ENCODE results near the gene TPCN2.

TPCN2 gene

DNA sequence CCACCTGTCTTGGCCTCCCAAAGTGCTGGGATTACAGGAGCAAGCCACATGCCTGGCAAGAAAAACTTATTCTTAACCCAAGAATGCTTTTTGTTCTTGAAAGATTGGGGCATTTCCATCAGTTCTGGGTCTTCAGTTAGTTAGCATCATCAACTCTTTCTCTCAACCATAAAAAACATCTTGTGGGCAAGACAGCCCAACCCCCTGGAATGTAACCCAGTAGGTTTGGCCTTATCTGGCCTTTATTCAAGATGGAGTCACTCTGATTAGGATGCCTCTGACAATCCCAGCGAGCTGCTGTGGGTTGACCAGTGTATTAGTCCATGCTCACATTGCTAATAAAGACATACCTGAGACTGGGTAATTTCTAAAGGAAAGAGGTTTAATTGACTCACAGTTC lies 9.2 kb upstream of the TPCN2 start:
- DNase-seq: no peak

DNA sequence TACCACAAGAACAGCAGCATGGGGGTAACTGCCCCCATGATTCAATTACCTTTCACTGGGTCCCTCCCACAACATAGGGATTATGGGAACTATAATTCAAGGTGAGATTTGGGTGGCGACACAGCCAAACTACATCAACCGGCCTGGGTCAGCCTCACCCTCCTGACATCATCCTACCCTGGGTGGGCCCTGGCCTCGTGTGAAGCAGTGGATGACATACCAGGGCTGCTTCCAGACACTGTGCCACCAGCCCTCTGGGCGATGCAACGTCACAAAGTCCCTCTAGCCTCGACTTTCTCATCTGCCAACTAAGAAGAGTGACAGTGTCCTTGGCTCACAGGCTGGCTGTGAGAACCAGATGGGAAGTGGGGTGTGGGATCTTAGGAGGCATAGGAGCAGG lies 8.7 kb upstream of the TPCN2 start:
- DNase-seq: no peak

DNA sequence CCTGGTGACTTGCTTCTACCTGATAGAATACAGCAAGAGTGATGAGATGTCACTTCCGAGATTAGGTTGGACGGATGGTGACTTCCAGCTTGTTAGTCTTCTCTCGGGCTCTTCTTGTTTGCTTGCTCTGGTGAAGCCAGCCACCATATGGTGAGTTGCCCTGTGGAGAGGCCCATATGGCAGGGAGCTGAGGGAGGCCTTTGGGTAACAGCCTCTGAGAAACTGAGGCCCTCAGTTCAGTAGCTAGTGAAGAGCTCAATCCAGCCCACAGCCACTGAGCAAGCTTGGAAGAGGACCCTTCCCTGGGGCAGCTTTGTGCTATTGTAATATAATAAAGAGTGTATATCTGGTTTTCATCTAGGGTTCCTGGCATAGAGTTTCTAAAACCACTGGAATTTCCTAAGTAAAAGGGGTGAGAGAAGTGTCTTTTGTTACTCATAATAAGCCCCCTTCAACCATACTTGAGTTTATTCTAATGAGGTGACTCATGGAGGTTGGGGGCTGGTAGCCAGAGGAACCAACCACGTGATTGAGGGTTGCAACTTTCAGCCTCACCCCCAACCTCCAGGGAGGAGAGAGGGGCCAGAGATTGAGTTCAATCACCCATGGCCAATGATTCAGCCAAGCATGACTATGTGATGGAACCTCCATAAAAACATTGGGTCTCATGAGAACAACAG lies 8.0 kb upstream of the TPCN2 start:
- DNase-seq: no peak

DNA sequence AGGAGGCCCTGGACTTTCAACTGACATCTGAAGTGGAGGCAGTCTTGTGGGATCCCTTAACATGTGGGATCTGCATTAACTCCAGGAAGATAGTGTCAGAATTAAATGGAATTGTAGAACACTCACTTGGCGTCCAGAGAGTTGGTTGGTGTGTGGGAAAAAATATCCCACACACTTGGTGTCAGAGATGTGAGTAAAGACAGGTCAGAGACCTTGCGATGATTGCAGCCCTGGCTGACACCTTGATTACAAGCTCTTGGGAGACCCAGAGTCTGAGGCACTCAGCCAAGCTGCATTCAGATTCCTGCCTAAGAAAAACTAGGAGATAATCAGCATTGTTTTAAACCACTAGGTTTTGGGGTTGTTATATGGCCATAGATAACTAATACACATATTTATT lies 7.2 kb upstream of the TPCN2 start:
- no peak for DNase-seq

DNA sequence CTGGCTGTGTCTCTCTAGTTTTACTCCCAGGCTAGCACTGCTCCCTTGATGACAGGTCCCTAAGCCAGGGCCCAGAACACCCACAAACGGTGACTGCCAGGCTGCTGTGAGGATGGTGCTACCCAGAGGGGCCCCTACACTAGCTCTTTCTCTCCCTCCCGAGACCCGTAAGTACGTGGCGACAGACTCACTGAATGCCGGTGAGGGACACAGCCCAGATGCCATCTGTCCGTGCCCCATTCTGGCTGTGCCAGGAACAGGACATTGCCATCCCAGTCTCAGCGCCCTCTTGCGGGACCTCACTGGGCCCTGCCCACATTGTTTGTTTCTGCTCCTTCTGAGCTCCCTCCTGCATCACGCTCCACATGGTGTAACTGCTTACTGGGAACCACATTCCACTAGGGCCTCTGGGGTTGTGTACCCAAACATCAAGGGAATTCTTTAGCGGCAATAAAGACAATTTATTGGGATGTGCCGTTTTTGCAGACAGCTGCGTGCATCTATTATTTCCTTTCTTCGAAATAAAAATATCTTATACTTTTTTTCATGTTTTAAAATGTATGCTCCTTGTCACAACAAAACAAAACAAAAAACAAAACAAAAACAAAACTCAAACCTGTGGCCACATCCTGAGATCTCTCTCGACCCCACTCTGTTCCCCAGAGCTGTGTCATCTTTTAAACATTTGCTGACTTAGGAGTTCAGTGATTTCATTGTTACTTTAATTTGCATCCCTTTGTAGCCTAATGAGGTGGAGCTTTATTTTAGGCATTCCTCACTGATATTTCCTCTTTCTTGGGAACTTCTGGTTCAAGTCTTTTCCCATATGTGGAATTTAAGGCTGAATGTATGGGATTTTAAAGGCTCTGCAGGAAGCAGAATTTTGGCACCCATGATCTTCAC lies 4.4 kb upstream of the TPCN2 start:
- no peak for DNase-seq

DNA sequence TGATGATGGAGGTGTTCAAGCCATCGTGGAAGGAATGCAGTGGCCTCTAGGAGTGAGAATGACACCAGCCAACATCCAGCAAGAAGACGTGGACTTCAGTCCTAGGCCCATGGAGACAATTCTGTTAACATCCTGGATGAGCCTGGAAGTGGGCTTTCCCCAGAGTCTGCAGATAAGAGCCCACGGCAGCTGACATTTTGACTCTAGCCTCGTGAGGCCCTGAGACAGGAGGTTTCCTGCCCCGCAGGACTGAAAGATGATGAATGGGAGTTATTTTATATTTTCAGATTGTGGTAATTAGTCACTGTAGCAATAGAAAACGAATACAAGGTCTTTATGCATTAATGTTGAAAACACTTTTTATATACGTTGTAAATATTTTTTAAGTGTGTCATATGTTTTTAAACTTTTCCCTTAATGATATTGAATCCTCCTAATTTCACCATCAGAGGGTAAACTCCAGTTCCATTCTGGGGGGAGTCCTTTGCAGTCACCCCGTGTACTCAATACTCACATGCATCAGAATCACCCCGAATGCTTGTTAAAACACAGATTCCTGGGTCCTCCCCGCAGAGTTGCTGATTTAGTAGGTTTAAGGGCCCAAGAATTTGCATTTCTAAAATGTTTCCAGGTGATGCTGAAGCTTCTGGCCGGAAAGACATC lies 570 bp upstream of the TPCN2 start:
- DNase-seq: no peak

DNA sequence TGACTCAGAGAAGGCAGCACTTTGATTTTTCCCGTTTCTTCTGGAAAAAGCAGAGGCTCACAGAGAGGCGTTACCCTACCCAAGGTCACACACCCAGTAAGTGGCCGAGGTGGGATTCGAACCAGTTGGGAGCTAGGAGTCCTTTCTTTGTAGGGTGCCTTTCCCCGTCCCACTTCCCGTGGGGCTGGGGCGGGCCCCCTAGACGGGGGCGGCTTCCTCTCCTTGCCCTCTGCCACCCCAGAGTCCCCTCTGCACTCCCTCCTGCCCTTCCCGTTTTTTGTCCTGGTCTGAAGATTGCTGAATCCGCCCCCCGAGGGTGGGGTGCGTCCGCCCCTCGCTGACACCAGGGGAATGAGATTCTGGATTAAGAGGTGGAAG lies 747 bp downstream of the TPCN2 start:
- no peak for DNase-seq

DNA sequence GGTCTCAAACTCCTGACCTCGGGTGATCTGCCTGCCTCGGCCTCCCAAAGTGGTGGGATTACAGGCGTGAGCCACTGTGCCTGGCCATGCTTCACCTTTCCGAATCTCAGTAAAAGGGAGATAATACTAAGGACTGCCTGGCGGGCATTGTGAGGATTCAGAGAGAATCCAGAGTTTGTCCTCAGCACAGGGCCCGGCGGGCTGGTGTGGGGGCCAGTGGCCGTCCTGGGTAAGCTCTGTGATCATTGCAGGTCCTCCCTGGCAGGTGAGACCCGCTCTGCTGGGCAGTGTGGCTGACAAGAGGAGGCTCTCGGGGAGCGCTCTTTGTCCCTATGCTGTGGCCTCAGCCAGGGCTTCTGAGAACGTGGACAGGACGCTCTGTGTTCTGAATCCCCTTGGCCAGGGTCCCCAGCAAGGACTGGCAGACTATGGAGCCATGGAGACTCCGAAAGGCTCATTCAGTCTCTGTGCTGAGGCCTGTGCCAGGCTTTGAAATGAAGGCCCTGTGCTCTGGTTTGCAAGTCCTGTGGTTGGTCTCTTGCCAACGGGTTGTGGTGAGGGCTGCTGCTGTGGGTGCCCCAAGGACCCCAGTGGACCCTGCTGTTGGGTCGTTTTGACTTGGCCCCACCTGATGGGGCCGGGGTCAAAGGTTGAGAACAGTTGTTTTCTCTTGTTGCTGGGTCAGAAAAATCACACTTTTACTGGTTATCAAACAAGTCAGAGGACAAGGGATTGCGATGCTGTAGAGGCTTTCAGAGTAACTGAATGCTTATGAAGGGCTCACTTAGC lies 2.1 kb downstream of the TPCN2 start:
- DNase-seq: no peak

DNA sequence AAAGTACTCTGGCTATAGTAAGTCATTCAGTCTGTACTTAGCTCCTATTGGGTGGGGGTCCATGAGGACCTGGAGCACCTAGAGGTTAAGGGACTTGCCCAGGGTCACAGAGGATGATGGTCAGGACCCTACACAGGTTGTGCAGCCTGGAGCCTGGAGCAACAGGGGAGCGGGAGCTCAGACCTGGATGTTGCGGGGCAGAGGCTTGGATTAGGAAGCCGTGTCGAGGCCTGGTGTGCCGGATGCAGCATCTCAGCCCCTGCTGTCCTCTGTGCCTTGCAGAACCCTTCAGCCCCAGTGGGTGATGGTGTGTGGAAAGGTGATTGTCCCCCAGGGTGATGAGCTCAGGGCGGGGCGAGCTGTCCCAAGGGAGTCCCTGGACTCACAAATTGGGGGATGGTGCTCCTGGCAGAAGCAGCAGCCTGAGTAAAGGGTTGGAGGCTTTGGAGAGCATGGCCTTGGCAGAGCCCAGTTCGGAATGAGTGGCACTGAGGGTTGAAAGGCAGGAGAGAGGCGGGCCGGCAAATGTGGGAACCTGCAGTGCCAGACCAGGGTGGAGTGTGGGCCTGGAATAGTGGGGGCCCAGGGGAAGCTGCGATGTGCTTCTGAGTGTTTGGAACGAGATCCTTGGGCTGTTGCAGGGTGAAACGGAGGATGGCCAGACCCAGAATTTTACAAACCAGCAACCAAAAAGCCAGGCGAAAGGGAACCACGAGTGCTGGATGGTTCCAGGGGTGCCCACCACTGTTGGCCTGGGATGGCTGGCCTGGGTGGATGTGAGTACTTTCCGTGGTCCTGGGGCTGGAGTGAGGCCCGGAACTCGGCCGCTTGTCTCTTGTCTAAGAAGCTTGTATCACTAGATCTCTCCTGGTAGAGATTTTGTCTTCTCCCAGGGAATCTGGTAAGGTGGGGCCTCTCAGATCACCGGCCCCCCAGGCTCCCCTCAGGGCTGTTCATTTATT lies 2.9 kb downstream of the TPCN2 start:
- no peak for DNase-seq

DNA sequence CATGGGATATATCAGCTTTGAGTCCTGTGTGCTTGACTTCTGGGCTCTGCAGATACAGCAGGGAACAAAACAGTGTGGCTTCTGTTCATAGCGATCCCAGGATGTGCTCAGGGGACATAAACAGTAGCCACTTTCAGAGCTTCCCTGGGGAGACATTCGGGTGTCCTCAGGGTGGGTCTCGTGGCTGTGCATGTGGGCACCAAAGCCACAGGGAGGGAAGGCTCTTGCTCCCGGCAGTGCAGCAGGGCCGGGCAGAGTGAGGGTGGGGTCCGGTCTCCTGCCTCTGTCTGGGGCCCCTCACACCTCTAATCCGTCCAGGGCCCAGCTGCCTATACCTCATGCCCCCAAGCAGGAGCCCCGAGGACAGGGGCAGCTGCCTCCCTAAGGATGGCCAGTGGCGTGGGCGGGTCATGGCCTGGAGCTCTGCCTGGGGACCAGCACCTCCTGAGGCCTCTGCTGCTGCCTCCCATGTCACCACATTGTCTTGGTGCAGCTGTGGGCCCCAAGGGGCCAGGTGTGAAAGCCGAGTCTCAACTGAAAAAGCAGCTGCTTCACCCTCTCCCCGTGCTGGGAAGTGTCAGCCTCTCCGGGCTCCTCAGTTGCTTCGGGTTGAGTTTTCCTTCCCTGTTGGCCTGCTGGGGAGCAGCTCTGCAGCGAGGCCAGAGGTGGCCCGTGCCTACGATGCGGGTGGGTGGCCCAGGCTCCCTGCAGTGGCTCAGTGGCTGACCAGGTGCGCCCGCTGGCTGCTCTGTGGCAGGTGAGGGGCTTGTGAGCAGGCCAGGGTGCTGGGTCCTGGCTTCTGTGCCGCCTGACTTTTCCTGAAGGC lies 3.8 kb downstream of the TPCN2 start:
- DNase-seq: no peak

DNA sequence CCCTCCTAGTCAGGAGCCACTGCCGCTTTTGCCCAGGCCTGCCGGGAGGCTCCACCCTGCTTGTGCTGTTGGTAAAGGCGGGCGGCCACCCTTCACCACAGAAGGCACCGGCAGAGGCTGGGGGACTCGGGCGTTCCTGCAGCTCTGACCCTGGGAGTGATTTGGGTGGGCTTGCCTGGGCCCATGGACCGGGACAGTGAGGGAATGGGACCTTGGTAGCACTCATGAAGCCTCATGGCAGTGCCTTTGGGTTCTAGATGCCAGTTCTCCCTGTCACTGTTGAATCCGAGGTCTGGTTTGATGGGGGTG lies 4.4 kb downstream of the TPCN2 start:
- DNase-seq: no peak

DNA sequence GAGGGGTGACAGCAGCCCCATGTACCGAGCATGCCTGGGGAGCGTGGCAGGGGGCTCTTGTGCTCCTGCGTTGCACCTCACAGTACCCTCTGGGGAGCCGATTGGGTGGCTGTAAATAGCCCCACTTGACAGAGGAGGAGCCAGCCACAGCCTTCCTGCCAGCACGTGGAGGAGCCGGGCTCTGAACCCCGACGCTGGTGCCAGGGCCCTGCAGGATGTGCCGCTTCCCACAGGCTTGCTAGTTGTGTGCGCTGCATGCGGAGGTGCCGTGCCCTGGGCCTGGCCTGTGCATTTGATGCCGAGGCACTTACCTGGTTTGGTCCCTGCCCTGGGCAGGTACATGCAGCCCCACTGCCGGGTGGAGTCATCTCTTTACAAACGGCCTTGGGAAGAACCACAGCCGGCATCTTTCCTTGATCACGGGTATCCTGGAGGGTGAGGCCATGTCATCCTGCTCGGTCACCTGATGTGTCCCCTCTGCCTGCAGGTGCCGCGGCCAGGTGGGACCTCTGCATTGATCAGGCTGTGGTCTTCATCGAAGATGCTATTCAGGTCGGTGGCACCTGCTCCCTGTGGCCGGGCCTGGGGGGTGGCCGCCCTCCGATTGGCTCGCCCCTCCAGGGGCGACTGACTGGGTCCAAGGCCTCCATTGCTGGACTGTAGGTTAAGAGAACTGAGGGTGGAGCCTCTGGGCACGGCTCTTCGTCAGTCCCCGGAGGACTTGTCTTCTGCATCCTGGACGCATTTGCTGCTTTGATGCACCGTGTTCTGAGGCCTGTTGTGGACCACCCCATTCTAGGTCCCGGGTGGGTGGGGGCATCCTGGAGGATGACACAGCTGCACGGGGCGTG lies 5.0 kb downstream of the TPCN2 start:
- no peak for DNase-seq

DNA sequence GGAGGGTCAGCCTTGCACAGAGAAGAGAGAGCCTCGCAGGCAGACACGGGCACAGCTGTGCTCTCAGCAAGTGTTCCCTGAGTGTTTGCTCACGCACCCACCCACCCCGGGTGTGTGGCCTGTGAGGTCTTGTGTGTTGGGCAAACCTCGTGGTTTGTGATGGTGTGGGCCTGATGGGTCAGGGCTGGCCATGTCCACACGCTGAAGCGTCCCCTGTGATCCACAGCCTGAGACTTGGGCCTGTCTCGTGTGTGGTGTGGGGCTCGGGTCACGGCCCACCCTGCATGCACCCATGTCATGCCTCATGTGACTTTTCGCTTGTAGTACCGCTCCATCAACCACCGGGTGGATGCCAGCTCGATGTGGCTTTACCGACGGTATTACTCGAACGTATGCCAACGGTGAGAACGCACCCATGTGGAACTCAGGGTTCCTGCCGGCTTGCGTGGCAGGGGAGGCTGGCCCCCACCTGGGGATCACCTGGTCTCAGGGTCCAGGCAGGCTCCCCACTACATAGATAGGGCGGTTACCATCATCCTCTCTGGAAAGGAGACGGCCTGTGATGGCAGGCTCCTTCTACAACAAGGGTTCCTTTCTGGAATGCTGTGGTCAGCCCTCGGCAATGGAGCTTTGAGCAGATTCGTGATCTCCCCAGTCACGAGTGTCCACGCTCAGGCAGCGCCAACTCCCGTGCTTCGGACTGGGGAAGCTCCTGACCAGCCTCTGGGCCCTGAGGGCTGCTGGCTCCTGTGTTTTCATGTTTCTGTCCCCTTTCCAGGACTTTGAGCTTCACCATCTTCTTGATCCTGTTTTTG lies 5.9 kb downstream of the TPCN2 start:
- no peak for DNase-seq

DNA sequence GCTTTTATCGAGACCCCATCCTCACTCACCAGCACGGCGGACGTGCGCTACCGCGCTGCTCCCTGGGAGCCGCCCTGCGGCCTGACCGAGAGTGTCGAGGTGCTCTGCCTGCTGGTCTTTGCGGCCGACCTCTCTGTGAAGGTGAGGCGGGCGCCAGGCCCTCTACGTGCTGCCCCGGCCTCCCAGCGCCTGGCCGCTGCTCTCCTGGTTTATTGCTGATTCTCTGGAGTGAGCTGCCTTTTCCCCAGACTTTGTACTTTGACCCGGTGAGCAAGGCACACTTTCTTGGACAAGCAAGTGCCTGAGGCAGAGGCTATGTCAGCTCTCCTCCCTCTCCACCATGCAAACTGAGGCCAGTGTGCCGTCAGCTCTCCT lies 6.5 kb downstream of the TPCN2 start:
- DNase-seq: no peak

DNA sequence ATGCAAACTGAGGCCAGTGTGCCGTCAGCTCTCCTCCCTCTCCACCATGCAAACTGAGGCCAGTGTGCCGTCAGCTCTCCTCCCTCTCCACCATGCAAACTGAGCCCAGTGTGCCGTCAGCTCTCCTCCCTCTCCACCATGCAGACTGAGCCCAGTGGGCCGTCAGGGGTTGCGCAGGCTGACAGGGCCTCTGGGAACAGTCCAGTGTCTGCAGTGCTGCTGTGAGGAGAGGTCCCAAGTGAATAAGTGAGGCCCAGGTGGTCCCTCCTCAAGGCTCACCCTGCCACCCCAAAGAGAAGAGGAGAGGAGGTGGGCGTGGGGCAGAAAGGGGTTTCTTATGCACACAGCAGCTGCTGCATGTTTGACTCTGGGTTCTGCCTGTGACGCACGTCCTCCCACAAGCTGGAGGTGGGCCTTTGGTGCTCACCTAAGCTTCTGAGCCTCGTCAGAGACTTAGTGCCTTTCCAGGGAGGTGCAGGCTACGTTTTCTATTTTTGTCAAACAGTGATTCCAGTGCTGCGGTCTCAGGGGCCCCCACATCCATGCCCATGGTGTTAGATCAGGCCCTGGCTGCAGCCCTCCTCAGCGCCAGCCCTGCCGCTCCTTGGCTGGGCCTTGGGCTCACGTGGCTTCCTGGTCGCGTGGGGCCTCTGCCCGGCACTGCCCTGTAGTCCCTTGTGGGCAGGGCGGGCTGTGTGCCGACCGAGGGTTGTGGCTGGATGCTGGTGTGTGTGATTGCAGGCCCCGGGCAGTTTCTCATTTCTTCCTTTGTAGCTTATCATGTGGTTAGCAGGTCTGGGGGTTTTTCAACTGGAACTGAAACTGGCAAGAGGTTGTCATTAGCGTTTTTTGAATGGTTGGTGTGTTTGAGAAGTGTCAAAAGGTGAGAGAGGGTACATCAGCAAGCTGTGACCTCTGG lies 7.1 kb downstream of the TPCN2 start:
- no peak for DNase-seq

DNA sequence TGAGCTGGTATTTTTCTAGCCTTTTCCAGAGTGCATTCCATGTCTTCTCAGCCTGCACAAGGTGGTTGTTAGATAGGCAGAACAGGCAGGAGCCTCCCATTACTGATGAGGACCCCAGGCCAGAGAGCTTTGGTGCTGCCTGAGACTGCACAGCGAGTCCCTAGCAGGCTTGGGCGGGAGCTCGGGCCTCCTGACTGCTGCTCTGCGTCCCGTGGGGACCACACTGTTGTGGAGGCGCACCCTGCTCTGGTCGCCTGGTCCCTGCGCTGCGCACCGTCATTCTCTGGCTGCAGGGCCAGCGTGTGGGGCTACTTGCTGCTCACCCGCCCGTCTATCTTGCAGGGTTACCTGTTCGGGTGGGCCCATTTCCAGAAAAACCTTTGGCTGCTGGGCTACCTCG lies 8.5 kb downstream of the TPCN2 start:
- DNase-seq: no peak

DNA sequence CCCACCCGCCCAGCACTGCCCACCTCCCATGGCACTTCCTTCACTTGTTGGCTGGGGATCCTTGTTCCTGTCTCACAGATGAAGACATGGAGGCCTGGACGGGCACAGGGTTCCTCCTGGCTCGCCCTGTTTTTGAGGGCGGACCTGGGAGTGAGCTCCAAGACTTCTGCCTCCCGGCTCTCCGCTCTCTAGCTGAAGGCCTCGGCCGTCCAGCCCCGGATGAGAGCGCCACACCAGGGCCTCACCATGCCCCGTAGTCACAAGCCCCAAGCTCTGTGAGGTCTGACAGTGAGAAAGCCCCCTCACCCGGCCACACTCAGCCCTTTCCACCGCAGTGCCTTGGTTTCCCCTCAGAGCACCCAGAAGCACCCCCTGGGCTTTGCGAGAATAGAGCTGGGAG lies 9.1 kb downstream of the TPCN2 start:
- no peak for DNase-seq

All from T-helper 9 cell (primary cell).